Hematopoietic multipotent progenitor cell treated with erythropoietin and hydrocortisone succinate and interleukin-3 and kit ligand, for 6 days (in vitro differentiated cells): ENCODE data around the gene PCSK5.
A peak's percentile ranks its signal among the peaks of the same experiment; 100 is the strongest.
"Not testable (repeated sequence)": the region's sequence is repeated elsewhere in the genome, so short reads cannot be mapped to it uniquely, and the experiment has no call there.

Experiments
- DNase-seq: peaks from one replicate; pipeline ENCODE4 v3.0.0-alpha.2; 2015

Gene PCSK5

DNA sequence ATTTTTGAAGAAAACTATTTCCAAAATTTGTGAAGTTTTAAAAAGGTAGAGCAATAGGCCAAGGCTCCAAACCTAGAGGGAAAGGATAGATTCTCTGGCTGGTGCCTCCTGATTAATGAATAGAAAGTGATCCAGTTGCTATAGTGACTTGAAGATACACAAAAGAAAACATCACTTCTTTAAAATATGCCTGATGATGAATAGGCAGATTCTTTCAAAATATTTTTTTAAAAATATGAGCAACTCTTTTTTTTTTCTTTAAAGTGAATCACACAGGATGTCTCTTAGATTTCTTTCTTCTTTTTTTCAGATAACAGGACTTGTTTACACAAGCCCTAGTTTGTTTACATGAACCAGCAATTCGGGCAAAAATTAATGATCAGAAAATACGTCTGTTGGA is 379.3 kb downstream of the PCSK5 start:
- no peak for DNase-seq

DNA sequence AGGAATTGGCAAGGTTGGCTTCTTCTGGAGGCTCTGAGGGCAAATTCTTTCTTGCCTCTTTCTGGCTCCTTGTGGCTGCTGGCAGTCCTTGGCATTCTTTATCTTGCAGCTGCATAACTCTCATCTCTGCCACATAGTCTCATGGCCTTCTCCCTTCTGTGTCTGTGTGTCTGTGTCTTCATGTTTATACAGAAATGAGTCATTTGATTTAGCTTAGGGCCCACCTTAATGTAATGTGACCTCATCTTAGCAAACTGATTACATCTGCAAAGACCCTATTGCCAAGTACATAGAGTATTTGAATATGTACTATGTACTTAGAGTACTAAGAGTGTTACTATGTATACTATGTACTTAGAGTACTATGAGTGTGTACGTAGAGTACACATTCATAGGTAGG is 381.3 kb downstream of the PCSK5 start:
- no peak for DNase-seq

DNA sequence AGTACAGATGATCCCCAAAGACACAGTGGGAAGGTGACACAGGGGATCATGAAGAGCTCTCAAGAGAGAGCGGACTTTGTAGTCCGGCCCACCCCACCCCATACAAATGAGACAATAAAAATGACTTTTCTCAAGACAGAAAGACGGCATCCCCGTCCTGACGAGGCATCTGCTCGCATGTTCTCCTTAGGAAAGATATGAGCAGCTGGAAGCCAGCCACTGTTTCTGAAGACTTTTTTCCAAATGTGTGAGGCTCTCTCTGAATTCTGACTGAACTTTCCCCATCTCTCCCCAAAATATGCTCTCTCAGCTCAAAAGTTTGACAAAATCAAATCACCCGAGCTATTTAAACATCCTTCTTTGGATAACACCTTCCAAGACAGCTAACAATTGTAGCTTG is 398.6 kb downstream of the PCSK5 start:
- no peak for DNase-seq

DNA sequence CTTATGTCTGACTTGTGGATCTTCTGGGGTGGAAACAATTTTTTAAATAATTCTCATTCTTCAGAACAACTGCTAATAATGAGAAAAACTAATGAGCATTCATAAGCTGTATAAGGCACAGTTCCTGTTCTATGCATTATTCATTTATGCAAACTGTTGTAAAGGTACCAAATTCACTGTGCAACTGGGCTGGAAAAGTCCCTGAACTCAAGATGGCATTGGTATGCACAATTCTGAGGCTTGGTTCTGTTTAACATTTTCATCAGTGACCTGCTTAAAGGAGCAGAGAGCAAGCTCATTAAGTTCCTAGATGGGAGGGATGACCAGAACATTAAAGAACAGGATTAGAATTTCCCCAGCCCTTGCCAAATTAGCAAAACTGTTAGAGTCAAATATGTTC is 399.2 kb downstream of the PCSK5 start:
- DNase-seq: no peak

DNA sequence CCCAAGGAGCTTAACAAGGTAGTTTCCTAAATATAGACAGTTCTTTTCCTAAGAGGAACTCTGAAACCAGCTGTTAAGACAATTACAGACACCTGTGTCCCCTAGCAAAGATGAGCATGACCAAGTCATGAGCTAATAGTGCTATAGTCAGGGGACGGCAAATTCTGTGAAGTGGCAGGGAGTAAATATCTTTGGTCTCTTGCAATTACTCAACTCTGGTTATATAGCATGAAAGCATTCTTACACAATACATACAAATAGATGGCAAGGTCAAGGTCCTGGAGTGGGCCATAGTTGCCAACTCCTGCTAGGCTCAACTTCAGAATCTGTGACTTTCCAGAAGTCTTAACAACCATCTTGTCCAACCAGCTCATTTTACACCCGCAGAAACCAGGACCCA is 400.1 kb downstream of the PCSK5 start:
- no peak for DNase-seq

DNA sequence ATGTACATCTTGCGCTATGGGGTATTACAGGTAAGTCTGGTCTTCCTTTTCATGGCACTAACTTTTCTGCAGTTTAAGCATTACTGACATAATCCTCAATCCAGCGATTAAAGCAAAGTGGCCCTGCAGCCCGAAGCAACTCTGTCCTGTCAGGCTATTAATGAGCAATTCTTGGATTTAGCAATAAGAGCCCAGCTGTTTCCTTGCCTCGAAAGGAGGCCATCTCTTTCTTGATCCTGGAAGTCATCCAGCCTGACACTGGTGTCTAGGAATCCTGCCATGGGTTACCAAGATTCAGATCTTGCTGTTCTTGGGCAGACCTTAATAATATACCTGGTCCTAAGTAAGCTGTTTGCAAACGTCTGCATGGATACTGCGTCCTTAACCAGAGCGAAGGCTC is 401.8 kb downstream of the PCSK5 start:
- DNase-seq: no peak

DNA sequence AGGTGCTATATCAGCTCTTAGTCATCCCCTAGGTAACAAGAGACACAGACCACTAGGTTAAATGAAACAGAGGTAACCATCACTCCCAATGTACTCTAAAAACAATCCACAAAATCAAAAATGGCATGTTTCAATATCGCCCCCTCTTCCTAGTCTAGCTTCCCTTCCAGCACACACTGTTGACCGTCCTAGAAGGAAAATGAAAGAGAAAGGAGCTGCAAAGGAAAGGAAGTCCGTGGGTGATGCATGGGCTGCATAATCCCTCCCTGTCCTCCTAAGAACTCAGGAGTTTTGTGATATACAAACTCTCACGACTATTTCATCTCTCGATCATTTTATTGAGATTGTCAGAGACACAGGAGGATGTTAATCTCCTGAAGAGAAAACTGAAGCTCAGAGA is 402.2 kb downstream of the PCSK5 start:
- DNase-seq: no peak

DNA sequence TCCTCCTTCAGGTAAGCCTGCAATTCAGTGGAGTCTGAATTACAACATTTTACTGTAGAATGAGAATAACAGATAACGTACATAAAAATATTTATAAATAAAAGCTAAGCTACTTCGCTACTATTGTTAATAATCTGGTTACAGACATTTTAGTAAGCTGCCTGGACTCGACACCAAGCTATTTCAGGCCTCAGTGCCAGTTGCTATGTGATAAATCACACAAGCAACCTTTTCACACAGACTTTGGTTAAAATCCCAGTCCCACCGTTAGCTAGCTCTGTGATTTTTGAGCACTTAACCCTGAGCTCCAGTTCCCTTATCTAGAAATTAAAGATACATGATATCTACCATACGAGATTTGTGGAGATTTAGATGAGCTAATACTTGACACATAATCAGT is 403.8 kb downstream of the PCSK5 start:
- no peak for DNase-seq

DNA sequence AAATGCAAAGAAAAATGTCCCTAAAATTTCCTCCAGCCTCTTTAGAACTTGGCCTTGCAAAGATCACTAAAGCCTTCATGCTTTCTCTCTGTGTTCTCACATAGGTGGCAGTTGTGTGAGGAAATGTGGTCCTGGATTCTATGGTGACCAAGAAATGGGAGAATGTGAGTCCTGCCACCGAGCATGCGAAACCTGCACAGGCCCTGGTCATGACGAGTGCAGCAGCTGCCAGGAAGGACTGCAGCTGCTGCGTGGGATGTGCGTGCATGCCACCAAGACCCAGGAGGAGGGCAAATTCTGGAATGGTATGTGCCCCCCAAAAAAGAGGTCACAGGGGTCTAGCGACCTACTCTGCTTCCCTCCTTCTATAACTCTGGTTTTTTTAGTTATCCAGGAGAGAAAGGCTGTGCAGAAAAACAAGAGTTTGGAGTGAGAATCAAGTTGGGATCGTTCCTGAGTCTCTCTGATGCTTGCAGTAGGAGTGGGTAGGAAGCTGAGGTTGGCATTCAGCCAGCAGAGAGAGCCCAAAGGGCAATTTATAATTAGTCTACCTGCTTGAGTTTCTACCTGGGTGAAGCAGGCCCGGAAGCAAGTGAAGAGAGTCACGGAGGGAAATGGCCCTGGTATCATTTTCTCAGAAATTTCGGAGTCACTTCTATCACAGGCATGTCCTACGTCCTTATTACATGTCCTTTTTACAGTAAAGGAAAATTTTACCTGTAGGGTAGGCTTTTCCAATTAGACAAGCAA is 406.3 kb downstream of the PCSK5 start:
- DNase-seq: no peak

DNA sequence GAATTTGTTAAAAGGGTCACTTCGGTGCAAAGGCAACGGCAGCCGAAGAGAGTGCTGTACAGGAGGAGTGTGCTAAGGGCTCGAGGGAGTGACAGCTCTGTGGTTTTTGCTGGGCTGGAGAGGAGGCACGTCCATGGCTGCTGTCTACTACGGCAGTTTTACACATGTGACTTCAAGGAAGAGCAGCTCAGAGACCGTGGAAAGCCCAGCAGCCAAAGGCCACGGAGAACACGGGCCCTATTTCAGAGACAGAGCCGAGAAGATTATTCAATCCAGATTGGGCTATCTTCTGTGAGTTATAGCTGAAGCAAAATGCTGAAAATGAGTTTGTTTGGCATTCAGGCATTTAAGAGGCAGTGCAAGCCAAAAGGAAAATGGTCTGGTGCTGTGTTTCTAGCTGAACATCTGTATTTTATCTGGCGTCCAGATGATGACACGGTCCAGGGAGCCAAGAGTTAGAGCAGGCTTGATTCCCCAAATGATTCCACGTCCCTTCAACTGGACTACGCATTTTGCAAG is 407.3 kb downstream of the PCSK5 start:
- DNase-seq: no peak

DNA sequence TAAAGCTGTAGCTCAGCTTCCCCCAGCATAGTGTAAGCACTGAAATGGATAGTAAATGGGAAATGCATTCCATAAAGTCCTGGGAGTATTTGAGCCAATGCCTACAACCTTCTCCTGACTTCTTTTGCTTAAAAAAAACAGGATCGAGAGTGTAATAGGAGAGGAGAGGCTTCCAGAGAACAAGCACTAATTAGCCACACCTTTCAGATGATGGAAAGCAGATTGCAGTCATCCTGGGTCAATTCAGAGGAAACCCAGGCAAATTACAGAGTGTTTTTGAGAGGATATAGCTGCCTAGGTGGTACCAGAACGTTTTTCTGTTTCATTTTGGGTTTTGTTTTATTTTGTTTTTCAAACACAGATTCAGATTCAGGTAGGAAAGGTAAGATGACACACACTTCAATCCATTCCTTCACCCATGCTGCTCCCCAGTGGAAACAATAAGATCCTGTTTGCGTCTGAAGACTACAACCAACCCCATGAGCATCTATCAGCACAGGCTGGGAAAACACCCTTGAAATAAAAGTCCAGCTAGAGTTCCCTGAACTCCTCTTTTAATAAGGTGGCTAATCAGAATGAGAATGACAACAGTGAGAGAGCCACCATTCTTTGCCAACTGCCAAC is 408.2 kb downstream of the PCSK5 start:
- DNase-seq: no peak

DNA sequence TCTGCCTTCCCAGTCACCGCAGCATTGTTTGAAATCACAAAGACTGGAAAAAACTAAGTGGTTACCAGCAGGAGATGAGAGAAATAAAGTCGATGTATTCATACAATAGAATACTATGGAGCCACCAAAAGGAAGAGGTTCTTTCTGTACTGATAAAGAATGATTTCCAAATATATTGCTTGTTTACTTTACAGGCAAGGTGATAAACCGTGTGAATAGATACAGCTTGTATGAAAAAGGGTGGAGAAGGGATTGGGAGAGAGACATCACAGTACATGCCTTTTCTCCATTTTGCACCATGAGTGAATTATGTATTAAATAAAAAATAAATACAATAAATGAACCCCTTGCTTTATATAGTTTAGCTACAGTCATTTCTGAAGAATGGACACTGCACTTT is 412.1 kb downstream of the PCSK5 start:
- DNase-seq: no peak

DNA sequence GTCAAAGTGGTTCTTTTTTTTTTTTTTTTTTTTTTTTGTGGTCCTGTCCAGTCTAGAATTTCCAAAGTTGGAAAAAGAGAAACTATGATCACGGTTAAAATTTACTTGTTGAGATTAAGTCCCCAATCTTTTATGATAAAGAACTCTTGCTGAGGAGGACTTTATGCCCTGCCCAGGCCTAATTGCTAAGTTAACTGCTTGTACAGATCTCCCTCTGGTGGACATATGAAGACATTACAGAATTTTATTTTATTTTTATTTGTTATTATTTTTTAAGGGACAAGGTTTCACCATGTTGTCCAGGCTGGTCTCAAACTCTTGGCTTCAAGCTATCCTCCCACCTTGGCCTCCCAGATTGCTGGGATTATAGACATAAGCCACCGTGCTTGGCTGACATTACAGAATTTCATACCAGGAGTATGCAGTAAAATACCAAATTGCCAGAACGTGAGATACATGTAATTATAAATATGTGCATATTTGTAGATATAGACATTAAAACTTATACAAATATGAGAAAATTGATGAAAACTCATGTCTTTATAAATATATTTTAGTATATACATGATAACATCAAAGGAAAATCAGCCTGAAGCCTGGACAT is 412.6 kb downstream of the PCSK5 start:
- DNase-seq: peak; percentile 89

DNA sequence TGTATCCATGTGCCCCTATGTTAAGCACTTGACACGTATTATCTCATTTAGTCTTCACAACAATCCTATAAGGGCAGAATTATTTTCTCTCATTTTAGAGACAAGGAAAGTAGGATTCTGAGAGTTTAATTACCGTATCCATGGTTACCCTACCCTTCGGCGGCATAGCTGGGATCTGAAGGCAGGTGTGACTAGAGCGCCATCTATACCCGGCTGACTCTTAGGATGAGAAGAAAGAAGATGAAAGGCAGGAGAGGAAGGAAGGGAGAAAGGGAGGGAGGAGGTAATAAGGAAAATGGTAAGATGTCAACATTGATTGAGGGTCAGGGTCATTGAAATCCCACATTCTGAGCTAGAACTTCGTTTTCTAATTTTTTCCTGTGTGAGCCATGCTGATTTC is 416.6 kb downstream of the PCSK5 start:
- not testable (repeated sequence) for DNase-seq

DNA sequence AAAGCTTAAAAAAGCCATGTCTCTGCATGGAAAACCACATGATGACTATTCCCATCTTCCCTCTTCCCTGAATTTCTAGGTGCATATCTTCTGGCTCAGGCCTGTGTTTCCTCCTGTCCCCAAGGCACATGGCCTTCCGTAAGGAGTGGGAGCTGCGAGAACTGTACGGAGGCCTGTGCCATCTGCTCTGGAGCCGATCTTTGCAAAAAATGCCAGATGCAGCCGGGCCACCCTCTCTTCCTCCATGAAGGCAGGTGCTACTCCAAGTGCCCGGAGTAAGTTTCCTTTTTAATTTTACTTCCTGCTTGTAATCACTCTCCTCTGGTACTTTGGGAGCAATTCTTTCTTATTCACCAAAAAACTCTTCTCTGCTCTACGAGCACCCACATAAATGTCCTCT is 420.1 kb downstream of the PCSK5 start:
- no peak for DNase-seq

DNA sequence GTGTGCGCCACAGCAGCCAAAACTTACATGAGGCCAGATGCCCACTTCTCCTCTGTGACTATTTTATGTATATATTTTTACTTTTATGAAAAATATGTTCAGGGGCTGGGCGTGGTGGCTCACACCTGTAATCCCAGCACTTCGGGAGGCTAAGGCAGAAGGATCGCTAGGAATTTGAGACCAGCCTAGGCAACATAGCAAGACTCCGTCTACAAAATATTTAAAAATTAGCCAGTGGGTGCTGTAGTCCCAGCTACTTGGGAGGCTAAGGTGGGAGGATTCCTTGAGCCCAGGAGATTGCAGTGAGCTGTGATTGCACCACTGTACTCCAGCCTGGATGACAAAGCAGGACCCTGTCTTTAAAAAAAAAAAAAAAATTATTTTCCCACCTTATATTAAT is 420.5 kb downstream of the PCSK5 start:
- no peak for DNase-seq

DNA sequence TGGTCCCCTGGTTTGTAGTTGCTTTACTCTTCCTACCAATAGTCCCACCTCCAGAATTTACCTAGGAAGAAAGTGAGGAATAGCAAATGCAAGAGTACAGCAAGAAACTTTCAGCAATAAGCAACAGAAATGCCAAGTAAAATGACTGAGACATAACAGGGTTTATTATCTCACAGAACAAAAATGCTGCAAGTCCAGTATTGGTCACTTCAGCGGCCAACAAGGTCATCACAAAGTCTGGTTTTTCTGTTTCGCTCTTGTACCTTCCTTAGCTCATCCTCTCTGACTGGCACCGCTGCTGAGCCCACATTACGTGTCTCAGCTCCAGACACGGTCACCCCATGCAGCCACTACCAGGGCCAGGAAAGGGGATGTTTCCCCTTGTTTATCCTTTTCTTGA is 421.1 kb downstream of the PCSK5 start:
- DNase-seq: no peak

DNA sequence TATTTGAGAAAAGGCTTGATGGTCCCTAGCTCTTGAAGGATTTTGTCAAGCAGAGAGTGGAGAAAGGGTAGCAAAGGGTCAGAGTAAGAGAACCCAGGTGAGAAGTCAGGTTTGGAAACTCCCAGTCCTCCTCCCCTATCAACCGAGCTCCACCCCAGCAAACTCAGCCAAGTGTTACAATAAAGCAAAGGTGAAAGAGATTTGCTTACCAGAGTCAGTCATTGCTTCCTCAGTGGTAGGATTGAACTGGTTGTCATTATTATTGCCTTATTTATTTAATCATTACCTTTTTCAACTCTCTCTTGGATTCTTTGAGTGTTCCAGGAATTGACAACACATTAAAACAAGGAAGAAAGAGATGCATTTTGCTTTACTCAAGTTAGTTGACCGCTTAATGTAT is 423.3 kb downstream of the PCSK5 start:
- DNase-seq: no peak

DNA sequence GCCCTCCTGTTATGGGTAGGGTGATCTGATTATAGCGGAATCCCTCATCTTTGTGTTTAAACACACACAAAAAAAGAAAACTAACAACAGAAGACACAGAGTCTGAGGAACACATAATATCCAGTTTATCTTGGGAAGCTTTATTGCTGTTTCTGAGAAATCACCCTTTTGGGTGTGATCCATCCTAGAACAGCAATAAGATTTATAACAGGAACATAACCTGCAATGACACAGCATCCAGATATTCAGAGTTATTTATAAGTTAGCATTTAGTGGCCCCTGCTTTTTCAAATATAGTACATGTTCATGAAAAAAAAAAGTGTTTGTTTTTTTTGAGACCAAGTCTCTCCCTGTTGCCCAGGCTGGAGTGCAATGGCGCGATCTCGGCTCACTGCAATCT is 423.8 kb downstream of the PCSK5 start:
- DNase-seq: no peak

DNA sequence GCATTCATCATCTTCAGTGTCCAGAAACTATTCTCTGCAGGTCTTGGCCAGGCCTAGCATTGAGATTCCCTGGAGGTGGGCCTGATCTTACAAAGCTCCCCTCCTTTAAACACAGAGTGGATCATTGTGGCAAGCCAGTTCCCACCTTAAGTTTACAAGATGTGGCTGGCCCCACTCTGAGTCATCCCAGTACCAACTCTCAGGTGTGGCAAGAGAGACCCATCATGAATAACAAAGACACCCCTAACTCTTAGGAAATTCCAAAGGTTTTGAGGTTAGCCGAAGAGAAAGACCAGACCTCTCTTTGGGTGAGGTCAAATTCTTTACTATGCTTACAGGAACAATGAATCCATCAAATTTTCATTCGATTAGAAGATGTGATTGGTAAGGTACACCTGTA is 425.6 kb downstream of the PCSK5 start:
- no peak for DNase-seq

DNA sequence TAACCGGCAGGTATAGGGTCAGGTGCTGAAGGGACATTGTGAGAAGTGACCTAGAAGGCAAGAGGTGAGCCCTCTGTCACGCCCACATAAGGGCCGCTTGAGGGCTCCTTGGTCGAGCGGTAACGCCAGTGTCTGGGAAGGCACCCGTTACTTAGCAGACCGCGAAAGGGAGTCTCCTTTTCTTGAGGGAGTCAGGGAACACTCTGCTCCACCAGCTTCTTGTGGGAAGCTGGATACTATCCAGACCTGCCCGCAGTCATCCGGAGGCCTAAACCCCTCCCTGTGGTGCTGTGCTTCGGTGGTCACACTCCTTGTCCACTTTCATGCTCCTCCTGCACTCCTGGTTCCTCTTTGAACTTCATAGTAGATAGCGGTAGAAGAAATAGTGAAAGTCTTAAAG is 429.0 kb downstream of the PCSK5 start:
- not testable (repeated sequence) for DNase-seq

DNA sequence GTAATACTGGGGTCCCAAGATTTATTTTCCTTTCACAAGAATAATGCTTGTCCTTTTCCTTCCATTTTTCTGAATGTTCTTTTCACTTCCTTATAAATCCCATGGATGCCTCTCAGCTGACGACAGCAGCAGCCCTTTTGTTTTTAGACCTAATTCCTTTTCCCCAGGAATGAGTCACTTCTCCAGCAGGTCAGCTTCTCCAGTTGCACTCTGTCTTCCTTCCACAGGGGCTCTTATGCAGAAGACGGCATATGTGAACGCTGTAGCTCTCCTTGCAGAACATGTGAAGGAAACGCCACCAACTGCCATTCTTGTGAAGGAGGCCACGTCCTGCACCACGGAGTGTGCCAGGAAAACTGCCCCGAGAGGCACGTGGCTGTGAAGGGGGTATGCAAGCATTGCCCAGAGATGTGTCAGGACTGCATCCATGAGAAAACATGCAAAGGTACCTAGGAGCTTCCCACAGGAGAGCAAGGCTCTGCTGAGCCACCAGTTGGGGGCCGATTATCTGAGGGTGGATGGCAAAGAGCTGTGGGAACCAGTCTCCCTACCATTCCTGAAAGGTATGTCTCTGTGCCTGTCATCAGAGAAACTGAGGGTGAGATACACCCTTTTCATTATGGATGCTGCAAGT is 430.8 kb downstream of the PCSK5 start:
- DNase-seq: no peak

DNA sequence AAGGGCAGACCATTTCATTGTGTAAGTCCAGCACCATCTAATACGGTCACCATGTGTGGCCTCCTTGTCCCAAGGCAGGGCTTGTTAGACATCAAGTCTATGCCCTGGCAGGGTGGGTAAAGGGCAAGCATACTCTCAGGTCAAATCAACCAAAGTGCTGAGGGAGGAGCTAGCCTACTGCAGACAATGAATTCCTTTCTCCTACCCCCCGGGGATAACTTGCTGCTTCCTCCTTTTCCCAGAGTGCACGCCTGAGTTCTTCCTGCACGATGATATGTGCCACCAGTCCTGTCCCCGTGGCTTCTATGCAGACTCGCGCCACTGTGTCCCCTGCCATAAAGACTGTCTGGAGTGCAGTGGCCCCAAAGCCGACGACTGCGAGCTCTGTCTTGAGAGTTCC is 432.3 kb downstream of the PCSK5 start:
- DNase-seq: no peak

DNA sequence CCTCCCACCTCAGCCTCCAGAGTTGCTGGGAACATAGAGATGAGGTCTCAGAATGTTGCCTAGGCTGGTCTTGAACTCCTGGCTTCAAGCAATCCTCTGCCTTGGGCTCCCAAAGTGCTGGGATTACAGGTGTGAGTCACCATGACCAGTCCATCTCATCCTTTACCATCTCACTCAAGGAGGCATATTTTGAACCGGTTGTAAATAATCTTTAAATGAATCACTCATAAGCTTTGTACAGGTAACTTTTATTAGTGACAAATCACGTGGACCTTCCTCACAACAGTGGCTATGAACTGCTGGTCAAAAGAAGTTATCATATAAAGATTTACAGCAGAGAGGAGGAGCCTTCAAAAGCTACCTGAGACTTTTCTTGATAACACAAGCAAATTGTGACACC is 433.0 kb downstream of the PCSK5 start:
- no peak for DNase-seq
